ENCODE measurements around the gene ESPNL.

ESPNL gene

GRCh38 chr2:238158018-238158508 is 57.9 kb downstream of the ESPNL start:
- Histone ChIP-seq H3K36me3 (ENCODE audit: low read length) (no peaks in the 10 kb centered on the region), H3F3A (ENCODE audit: insufficient read depth) (no peaks in the 10 kb centered on the region), H3K27ac (ENCODE audit: low read depth, low read length) (no peak overlapping the region), H3K9me2 (replicated peaks; ENCODE audit: insufficient read depth, low read length) (no peaks in the 10 kb centered on the region), H3K4me2 (ENCODE audit: low read depth, low read length, poor library complexity, severe bottlenecking) (no peak overlapping the region), H3K9me3 (ENCODE audit: insufficient read depth, low read length) (no peaks in the 10 kb centered on the region), H3K4me3 (ENCODE audit: insufficient read depth, low read length, poor library complexity, severe bottlenecking) (no peak overlapping the region), H3K9ac (ENCODE audit: low read length) (no peak overlapping the region), H2AFZ (ENCODE audit: low read depth, low read length, severe bottlenecking) (no peak overlapping the region), H3K79me2 (ENCODE audit: insufficient read depth, low read length) (no peaks in the 10 kb centered on the region), H3K27me3 (ENCODE audit: low read length) (no peaks in the 10 kb centered on the region), H4K20me1 (ENCODE audit: low read depth, low read length) (no peaks in the 10 kb centered on the region)
- TF ChIP-seq EZH2phosphoT487 (conservative IDR thresholded peaks at IDR 0.05; ENCODE audit: low read length) (no peak), CTCF (IDR thresholded peaks at IDR 0.05; ENCODE audit: insufficient read depth, low read length, poor library complexity, severe bottlenecking) (no peak)

DNA sequence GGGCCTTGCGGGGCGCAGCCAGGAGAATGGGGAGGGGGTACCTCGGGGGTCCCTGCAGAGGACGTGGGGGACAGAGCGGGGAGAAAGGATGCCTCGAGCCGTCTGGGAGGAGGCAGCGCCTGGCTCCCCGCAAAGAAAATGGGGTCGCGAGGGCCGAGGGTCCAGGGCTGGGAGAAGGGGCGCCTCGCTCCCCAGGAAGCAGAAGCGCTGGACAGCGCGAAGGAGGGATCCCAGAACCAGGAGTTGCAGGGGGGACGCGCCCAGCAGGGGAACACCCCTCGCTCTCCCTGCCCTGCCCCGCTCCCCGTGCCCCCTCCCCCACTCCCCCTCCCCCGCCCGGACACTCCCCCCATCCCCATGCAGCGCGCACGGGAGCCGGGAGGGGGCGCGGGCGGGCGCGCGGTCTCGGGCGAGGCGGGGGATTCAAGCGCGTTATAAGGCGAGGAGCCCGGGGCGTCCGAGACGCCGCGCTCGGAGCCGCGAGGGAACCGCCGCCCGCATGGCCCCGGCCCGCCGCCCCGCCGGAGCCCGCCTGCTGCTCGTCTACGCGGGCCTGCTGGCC is 58.5 kb downstream of the ESPNL start, which contains the start of gene ERFE:
ERFE (plus strand) TSS at position 462 of the 562 bp plus-strand sequence; CDS start at position 500, 38 bp downstream.
- Histone ChIP-seq H4K20me1 (ENCODE audit: low read depth, low read length) (no peaks in the 10 kb centered on the region), H3F3A (ENCODE audit: insufficient read depth) (no peaks in the 10 kb centered on the region), H3K36me3 (ENCODE audit: low read length) (no peaks in the 10 kb centered on the region), H3K79me2 (ENCODE audit: insufficient read depth, low read length) (no peaks in the 10 kb centered on the region), H3K27me3 (ENCODE audit: low read length) (no peaks in the 10 kb centered on the region), H3K27ac (ENCODE audit: low read depth, low read length) (no peak within 1 kb of the TSS), H3K4me2 (ENCODE audit: low read depth, low read length, poor library complexity, severe bottlenecking) (peak within 1 kb of the TSS; percentile 56), H3K4me3 (ENCODE audit: insufficient read depth, low read length, poor library complexity, severe bottlenecking) (peak within 1 kb of the TSS; percentile 44), H3K9ac (ENCODE audit: low read length) (peak within 1 kb of the TSS; percentile 35), H3K9me3 (ENCODE audit: insufficient read depth, low read length) (no peaks in the 10 kb centered on the region), H3K9me2 (replicated peaks; ENCODE audit: insufficient read depth, low read length) (no peaks in the 10 kb centered on the region), H2AFZ (ENCODE audit: low read depth, low read length, severe bottlenecking) (peak within 1 kb of the TSS; percentile 18)
- TF ChIP-seq EZH2phosphoT487 (conservative IDR thresholded peaks at IDR 0.05; ENCODE audit: low read length) (no peak), CTCF (IDR thresholded peaks at IDR 0.05; ENCODE audit: insufficient read depth, low read length, poor library complexity, severe bottlenecking) (no peak)

GRCh38 chr2:238159071-238159539 is 59.0 kb downstream of the ESPNL start:
- no peaks in the 10 kb centered on the region for H3K36me3 ChIP-seq (ENCODE audit: low read length)
- no peaks in the 10 kb centered on the region for H3K27me3 ChIP-seq (ENCODE audit: low read length)
- peak overlapping the region; percentile 35 for H3K9ac ChIP-seq (ENCODE audit: low read length)
- peak overlapping the region; percentile 44 for H3K4me3 ChIP-seq (ENCODE audit: insufficient read depth, low read length, poor library complexity, severe bottlenecking)
- H2AFZ ChIP-seq (ENCODE audit: low read depth, low read length, severe bottlenecking) = peak overlapping the region; percentile 18
- no peaks in the 10 kb centered on the region for H3K79me2 ChIP-seq (ENCODE audit: insufficient read depth, low read length)
- H4K20me1 ChIP-seq (ENCODE audit: low read depth, low read length) = no peaks in the 10 kb centered on the region
- peak overlapping the region; percentile 56 for H3K4me2 ChIP-seq (ENCODE audit: low read depth, low read length, poor library complexity, severe bottlenecking)
- no peak overlapping the region for H3K27ac ChIP-seq (ENCODE audit: low read depth, low read length)
- no peaks in the 10 kb centered on the region for H3K9me2 ChIP-seq (replicated peaks; ENCODE audit: insufficient read depth, low read length)
- H3K9me3 ChIP-seq (ENCODE audit: insufficient read depth, low read length) = no peaks in the 10 kb centered on the region
- H3F3A ChIP-seq (ENCODE audit: insufficient read depth) = no peaks in the 10 kb centered on the region
- no peak for TF ChIP-seq EZH2phosphoT487 (conservative IDR thresholded peaks at IDR 0.05; ENCODE audit: low read length)
- TF ChIP-seq CTCF (IDR thresholded peaks at IDR 0.05; ENCODE audit: insufficient read depth, low read length, poor library complexity, severe bottlenecking) = no peak

Measured in SU-DHL-6 (cell line).